Medulla oblongata (tissue), 1 donor: Measurements from ENCODE around the gene F11.
"Not testable (repeated sequence)": the region's sequence is repeated elsewhere in the genome, so short reads cannot be mapped to it uniquely, and the experiment has no call there.

Experiments
- DNase-seq: peaks from one replicate; pipeline ENCODE4 v3.0.0-alpha.2; 2015; ENCODE audit errors: extremely low spot score

Gene F11

DNA sequence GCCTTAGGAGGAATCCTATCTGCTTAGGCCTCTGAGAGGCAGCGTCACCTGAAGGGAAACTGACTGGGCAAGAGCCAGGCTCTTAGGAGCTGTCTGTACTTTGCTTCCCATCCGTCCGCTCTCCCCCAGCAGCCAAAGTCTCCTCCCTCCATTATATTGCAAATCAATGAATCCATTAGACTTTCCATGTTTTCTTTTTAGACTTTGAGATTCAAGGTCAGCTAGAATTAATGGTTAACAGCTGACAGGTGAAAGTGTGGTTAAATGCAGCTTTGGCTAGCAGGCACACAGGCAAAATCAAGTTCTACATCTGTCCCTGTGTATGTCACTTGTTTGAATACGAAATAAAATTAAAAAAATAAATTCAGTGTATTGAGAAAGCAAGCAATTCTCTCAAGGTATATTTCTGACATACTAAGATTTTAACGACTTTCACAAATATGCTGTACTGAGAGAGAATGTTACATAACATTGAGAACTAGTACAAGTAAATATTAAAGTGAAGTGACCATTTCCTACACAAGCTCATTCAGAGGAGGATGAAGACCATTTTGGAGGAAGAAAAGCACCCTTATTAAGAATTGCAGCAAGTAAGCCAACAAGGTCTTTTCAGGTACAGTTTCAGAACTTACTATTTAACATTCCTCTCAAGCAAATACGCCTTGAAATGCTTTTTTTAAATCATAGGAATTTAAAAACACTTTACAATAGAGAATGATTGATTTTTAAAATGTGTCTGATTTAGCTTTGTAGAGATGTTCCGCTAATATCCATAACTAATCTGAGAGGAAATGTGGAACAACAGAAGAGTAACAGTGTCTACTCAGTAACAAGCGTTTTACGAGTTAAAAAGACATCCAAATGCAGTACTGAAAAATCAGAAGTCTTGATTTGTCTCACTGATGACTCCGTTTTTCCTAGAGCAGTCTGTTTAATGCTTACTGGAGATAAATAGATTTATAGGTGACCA, at the start of gene F11:
Gene F11, plus strand, starts transcription at position 507 of the 970 bp plus-strand sequence. CDS start 948 bp downstream, outside the sequence.
- DNase-seq: no peak

DNA sequence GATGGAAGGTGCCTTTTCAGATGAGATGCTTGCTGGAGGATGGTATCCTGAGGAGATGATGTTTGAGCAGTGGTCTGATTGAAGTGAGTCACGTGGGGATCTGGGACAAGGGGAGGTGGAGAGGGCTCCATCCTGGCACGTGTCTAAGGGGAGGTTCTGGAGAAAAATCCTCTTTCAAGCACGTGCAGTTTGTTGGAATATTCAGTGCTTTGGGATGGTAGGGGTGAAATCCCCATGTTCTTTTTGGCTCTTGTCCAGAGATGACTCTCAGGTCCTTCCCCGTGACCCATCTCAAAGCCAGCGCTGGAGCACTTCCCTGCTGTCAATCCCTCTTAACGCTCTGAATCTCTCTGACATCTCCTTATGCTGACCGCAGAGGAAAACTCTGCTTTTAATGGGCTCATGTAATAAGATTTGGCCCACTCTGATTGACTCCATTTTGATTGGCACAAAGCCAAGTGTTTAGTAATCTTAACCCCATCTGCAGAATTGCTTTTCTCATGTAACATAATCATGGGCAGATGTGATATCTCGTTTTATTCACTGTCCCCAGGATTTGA, 49.4 kb upstream of the F11 start:
- no peak for DNase-seq

DNA sequence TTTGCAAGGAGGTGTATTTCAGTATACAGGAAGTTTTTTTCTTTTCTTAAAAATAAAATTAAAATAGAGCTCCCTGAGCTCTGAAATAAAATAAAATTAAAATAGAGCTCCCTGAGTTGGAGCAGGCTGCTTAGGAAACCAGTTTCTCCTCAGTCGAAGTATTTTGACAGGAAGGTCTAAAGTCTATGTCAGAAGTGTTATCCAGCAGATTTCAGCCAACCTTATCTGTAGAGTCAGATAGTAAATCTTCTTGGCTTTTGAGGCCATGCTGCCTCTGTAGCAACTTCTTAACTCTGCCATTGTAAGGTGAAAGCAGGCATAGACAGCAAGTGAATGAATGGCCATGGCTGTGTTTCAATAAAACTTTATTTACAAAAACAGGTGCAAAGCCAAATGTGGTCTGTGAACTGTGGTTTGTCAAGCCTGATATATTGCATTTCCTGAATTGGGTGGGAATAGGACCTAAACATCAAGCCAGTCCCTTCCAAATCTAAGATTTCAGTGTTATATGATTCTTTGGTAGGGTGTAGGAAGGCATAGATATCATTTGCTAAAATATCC, 48.2 kb upstream of the F11 start:
- no peak for DNase-seq

DNA sequence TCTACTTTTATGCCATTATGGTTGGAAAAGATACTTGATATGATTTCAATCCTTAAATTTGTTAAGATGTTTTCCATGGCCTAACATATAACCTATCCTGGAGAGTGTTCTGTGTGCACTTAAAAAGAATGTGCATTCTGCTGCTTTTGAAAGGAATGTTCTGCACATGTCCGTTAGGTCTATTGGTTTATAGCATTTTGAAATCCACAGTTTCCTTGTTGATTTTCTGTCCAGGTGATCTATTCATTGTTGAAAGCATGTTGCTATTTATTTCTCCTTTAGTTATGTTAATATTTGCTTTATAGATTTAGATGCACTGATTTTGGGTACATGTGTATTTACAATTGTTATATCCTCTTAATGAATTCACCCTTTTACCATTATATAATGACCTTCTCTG, 44.4 kb upstream of the F11 start:
- DNase-seq: no peak

DNA sequence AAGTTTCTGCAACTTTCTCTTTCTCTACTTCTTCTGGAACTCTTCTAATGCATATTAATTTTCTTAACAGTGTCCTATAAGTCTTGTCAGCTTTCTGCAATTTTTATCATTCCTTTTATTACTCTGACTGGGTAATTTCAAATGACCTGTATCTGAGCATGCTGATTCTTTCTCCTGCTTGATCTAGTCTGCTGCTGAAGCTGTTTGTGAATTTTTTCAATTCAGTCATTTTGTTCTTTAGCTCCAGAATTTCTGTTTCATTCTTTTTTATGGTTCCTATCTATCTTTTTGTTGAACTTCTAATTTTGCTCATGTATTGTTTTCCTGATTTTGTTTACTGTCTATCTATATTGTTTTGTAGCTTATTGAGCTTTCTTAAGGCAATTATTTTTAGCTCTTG, 40.1 kb upstream of the F11 start:
- DNase-seq: no peak

DNA sequence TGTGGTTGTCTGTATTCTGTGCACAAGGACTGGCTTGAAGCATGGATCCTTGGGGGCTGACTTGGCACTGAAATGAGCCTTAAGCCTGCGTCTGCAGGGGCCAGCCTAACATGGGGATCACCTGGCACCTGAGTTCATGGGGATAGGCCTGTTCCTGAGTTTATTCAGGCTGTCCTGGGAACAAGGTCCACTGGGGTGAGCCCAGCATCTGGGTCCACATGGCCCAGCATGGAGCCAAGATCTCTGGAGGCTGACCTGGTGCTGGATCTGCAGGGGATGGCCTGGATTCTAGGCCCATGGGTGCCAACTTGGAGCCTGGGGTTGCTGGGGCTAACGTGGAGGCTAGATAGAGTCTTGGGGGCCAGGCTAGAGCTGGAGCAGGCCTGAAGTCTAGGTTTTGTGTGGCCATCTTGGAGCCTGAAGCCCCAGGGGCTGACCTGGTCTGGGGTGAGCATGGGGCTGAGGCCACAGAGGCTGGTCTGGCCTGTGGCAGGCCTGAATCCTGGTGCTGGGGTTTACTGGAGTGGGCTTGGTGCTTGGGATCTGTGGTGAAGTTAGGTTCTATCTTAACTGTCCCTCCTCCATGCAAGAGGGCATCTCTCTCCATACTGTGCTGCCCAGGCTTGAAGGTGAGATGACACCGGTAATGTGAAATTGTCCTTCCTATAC, 39.3 kb upstream of the F11 start:
- no peak for DNase-seq

DNA sequence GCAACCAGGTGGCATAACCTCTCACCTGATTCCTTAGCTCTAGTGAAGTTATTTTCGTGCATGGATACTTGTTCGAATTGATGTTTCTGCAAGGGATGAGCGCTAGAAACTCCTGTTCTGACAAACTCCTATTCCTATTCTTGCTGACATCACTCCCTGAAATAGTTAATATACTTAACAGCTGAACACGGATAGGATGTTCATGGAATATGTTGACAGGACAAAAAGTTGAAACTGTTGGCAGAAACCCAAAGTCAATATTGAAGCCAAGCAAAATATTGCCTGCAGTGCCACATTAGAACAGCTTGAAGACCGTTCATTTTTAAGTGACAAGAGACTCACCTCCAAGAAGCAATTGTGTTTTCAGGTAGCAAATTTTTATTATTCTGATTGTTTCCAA, 38.8 kb upstream of the F11 start, which contains the start of gene KLKB1:
Gene KLKB1, plus strand, starts transcription at position 287 of the 400 bp plus-strand sequence. CDS start 689 bp downstream, outside the sequence.
- DNase-seq: no peak

DNA sequence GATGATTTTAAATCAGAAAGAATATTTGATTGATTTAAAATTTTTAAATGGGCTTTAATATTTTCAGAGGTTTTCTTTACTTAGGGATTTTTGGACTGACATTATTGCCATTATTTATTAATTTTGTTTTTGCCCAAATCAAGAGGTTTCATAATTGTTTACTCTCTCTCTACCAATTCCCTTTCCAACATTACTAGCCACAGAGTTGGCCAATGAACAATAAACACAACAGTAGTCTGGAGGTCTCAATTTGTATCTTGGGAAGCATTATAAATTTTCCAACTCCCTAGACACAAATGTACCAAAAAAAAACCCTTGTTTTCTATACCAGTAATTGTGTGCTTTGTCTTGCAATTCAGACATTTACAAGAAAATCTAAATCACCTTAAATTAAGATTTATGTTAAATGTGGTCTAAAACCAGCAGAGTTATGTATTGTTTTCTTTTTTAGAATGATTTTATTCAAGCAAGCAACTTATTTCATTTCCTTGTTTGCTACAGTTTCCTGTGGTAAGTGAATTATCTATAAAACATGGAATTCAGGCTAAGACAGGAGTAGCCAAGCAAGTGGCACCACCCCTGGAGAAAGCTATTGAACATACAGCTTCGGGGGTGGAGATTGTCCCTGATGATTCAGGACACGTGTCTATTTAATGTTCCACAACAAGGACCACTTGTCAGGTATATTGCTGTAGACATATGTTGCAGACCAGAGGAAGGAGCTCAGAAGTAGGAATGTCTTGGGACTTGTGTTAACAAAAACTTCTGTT, 38.1 kb upstream of the F11 start:
- no peak for DNase-seq

DNA sequence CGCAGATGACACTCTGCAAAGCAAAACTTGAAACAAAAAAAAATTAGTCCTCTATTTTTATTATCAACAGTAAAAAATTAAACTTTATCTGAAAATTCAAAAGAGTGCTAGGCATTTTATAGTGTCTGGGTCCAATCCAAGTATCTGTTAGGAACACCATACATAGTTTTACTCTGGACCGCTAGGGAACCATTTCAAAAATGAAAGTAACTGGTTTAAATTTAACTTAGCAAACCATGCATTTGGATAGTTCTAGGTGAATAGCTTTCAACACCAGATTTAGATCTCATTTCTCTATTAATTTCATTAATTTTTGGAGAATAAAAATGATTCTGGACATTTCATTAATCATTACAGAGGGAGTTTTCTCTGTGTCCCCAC, 37.5 kb upstream of the F11 start:
- DNase-seq: no peak

DNA sequence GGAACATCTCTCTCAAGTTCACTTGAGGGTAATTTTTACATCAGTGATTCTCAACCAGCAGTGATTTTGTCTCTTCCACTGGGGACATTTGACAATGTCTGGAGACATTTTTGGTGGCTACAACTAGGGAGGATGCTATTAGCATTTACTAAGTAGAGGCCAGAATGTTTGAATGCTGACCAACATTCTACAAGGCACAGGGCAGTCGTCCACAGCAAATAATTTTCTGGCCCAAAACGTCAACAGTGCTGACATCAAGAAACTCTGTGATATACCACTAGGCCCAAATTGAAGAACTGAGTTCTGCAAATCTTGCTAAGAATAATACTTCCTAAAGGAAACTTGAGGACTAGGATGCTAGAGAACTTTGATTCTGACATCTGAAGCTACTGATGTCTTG, 31.6 kb upstream of the F11 start:
- DNase-seq: no peak

DNA sequence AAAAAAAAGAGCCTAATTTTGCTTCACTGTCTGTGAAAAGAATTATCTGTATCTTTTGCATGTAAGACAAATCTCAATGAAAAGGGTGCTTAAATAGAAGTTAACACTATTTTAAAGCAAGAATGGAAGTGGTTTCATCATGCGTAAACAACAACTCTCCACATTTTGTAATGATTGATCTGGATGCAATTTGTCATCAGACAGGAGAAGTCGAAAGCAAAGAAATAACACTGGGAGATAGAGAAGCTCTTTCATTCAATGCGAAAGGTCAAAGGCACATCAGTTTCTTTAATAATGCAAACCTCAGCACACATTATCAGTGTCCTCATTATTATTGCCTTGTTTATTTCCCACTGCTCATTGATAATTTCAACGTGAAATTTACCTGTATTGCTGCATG, 29.9 kb upstream of the F11 start:
- DNase-seq: no peak

DNA sequence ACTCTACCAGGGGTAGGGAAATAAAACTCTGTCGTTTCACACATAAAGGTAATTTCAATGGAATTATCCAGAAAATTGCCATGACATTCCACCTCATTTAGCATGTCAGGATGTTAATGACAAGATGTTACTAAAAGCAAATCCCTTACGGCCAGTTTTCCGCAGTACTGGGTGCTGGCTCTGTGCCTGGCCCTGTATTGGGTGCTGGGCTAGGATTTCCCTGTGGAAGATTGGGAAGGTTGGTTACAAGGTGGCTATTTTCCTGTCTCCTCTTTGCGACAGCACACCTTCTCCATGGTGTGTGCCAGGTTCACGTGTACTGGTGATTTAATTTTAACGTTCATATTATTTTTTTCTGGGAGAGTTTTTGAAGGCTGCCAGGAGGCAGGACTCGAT, 25.5 kb upstream of the F11 start:
- DNase-seq: no peak

DNA sequence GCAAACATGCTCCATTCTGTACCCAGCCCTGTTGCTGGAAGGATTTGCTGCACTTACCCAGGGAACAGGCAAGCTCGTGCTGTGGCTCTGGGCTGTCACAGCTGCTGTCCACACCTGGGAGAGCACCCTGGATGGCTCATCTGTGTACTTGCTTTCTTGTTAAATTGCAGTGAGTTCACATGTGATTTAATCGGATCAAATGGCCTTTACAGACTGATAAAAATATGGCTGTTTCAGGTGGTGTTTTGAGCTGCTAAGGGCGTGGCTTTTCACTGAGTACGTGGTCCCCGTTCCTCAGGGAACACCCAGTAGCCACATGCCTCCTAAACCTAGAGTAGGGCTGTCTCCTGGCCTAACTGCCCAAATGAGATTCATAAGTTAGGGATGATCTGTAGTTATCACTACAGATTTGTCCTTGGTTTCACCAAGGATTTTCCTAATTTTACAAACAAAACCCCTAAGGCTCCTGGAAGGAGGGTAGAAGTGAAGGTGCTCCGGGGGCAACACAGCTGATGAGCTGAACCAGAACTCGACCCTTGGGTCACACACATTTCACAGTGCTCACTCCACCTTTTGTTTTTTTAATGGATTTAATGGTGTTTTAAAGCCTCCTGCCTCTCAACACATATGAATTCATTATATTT, 25.0 kb upstream of the F11 start:
- no peak for DNase-seq

DNA sequence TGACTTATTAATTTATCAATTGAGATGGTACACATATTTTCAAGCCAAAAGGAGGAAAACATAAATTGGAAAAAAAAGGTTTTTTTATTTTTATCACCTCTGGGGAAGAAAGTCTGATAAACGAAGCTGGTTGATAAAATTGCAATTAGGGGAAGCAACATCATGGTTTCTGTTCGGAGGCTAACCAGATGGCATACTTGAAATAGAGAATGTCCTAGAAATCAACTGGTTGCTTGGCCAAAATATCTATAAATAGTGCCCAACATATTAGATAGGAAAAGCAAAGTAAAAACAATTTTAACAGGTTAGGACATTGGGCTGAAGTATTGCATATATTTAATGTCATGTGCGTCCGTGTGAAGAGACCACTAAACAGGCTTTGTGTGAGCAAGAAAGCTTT, 24.4 kb upstream of the F11 start:
- DNase-seq: no peak

DNA sequence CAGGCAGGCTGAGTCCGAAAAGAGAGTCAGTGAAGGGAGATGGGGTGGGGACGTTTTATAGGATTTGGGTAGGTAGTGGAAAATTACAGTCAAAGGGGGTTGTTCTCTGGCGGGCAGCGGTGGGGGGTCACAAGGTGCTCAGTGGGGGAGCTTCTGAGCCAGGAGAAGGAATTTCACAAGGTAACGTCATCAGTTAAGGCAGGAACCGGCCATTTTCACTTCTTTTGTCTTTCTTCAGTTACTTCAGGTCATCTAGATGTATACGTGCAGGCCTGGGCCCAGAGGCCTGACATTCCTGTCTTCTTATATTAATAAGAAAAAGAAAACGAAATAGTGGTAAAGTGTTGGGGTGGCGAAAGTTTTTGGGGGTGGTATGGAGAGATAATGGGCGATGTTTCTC, 24.0 kb upstream of the F11 start:
- not testable (repeated sequence) for DNase-seq

DNA sequence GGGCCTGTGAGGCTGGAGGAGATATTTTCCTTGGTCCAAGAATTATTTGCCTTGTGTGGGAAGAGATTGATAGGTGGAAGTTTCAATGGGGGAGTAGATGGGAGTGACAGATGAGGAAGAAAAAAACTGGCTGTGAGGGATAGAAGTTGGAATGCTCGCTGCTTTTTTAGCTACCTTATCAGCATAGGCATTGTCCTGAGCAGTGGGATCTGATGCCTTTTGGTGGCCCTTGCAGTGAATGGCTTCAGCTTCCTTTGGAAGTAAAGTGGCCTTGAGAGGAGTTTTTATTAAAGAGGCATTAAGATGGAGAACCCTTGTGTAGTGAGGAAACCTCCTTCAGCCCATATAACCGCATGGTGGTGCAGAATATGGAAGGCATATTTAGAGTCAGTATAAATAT, 22.7 kb upstream of the F11 start:
- no peak for DNase-seq

DNA sequence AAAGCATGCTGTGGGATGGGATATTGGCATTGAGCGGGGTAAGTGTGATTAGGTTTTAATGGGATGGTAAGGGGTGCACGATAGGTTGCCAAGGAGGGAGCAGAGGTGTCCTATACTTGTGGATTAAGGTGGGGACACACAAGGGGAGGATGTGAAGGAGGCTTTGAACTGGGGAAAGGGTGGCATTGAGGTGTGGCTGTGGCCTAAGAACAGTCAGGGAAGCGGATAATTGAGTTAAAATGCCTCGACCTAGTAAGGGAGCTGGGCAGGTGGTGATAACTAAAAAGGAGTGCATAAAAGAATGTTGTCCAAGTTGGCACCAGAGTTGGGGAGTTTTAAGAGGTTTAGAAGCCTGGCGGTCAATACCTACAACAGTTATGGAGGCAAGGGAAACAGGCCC, 21.2 kb upstream of the F11 start:
- DNase-seq: no peak

DNA sequence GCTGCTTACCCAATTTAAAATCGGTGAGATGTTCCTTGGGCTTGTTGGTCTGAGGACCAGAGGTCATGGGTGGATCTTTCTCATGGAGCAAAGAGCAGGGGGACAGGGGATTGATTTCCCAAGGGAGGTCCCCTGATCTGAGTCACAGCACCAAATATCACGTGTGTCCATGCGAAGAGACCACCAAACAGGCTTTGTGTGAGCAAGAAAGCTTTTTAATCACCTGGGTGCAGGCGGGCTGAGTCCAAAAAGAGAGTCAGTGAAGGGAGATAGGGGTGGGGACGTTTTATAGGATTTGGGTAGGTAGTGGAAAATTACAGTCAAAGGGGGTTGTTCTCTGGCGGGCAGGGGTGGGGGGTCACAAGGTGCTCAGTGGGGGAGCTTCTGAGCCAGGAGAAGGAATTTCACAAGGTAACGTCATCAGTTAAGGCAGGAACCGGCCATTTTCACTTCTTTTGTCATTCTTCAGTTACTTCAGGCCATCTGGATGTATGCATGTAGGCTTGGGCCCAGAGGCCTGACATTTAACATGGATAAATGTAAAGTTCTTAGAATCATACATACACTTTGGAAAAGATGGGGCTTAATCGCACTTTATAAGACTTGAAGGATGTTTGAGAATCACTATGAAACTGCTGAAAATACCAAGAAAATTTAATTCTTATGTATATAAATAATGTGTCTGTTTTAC, 18.8 kb upstream of the F11 start:
- DNase-seq: not testable (repeated sequence)

DNA sequence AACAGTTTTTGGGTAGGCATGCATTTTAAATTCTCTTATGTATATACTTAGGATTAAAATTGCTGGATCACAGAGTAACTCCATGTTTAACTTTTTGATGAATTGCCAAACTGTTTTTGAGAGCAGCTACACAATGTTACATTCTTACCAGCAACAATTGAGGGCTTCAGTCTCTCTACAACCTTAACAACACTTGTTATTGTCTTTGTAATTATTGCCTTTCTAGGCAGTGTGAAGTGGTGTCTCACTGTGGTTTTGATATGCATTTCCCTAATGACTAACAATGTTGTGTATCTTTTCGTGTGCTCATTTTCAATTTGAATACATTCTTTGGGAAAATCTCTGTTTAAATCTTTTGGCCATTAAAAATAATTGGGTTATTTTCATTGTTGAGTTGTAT, 17.3 kb upstream of the F11 start:
- peak; percentile 28 for DNase-seq
